Occipital lobe (tissue), 3 donors: ENCODE results near the gene TRNT1. TPM values are rescaled to one million over a fixed set of nuclear protein-coding genes. Genes with fewer than 3 reads are reported as not detected.
A peak's percentile ranks its signal among the peaks of the same experiment; 100 is the strongest.

Experiments
- DNase-seq: peaks from one replicate; lab custom pipeline; 2025; lab: John Stamatoyannopoulos, UW
- small RNA-seq: library from RNA; depleted of rRNA; stranded (forward); fragments of <200 nt; gene quantifications from one replicate; pipeline ENCODE3, GENCODE V24; 2014
- total RNA-seq: library from RNA; depleted of rRNA; stranded (reverse); fragments of >200 nt; gene quantifications from one replicate; pipeline ENCODE4 v1.2.3, GENCODE V29; 2014

Gene TRNT1
- total RNA-seq, 1 donor from 2014 or later, result 56.9 TPM

DNA sequence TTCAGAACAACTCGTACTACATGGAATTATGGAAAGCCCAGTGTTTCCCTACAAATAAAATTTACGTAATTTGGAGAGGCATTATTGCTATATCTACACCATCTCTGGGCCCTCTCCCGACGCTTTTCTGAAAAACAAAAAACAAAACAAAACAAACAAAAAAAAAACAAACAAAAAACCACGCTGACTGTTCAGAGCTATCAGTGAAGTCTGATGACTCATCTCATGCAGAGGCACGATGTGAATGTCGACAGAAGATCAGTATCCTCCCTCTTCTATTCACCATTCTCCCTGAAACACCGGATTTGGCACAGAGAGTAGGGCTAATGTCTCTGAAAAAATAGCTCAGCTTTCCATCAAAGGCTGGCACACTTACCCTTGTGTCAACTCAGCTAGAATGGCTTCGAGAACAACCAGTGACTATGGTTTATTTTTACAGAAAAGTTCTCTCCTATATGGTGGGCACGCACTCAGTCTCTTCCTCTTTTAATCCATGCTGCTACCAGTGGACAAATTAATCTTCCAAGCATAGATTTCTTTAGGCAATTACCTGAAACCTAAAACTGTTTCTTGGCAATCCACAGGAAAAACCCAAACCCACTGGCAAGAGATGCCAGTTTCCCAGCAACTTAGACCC is 51.2 kb downstream of the TRNT1 start:
- DNase-seq, result no peak

DNA sequence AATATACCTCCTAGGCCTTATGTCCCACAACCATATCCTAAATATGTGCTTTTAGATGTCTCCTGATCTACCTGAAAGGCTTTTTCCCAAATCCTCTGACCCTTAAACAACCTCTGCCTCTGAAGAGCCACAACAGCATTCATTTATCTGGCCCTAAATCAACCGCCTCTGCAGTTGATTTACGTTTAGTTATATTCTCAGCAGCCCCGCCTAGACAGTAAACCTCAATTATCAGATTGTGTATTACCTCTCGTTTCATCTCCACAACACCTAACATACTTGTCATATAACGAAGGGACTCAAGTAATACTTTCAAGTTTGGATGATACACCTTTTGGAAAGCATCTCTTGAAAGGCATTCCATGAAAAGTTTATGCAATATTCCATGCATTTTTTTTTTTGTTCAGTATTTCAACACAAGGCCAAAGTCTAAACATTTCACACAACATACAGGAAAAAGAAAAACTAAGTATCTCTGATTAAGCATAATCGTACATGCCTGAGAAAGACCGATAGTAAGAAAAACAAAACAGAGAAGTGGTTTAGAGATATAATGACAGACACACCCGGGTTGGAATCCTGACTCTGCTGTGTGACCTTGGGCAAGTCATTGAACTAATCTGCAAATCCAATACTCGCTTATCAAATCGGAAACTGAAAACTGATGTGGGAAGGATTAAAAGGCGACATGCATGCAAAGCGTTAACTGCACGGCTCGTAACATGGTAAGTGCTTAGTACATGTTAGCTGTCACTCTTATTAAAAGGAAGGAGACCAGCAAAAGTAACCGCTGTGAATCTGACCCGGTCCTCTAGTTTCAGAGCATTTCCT is 52.0 kb downstream of the TRNT1 start:
- DNase-seq, result no peak

DNA sequence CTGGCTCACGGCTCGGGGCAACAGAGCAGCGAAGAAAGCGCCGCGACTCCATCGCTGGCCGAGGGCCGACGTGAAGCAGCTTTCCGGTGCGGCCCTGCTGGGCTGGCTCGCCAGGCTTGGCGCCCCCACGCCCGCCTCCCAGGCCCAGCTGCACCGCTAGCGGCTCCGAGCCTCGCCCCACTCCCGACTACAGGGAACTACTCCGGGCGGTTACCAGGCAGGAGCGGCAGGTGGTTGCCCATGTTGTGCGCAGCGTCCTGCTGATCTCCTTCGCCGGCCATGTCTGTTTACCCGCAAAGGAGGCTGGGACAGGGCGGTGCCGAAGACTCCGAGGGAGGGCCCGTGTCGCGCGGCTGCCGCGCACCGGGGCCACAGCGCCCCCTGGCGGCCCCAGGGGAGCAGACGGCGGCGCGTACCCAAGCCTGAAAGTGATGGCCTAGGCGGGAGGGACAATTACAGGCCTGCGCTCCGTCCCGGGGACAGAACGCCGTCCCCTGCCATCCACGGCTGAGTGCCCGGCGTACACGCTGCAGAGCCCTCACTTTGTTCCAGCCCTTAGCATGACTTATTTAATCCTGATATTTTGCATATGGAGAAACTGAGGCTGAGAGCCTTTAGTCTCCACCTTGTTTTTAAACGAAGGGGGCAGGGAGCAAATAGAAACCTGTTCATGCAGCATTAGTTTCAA is 52.8 kb downstream of the TRNT1 start, which contains the start of gene CRBN:
Gene CRBN, minus strand, starts transcription at position 285 of the 688 bp plus-strand sequence. Its CDS starts 4 bp downstream, at position 281.
- DNase-seq, result peak; percentile 86

DNA sequence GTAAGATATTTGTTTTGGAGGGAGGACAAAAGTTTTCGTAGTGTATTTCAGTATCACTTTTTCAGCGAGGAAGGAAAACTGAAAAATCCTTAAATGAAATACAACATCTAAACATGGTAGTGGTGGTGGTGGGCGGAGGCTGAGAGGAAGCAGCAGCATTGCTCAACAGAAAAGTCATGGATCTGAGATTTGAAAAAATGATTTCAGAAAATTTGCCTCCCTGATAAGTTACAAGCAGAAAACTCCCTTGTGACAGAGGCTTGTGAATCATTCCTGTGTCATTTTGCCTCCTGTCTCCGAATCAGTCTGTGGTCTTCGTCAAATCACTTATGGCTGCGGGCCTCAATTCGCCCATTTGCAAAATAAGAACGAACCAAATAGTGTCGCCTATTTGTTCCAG is 53.7 kb downstream of the TRNT1 start:
- DNase-seq, result no peak

DNA sequence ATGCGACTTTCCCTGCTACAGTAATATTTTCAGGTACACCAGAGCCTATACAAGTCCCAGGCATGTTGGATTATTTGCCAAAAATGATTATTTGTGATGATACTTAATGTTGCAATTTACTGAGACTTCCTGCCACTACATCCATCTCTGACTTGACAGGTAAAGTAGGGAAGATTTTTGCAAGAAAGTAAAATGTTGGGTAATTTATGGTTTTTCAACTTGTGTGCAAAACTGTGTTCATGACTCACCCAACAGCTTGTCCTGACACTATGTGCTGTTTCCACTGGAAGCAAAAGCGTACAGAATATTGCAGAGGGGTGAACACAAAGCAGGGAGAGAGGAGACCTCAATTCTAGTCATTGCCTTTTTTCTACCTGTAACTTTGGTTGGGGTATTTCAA is 58.1 kb downstream of the TRNT1 start:
- DNase-seq, result no peak

DNA sequence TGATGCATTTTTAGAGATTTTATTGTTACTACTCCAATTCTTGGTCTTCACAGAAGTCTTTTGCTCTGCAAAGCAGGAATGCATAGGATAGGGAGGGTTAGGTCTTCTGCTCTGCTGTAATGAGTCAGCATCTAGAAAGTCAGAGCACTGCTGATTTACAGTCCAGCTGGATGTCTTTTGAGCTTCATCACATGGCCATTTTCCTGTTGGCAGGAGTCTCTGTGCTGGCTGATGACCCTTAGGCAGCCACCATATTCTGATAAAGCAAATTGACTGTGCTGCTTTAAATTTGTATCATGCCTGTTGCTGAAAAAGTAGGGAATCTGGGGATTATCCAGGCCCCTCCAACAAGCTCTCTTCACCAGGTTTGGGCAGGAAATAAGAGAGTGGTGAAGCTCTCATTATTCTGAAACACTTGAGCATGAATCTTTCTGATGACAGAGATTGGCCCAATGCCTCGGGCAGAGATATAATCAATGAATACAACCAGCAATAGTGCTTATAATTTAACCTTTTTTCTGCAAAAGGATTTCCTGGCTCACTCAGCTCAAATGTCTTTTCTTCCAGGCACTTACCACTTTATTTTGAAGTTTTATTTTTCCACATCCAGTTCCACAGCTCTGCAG is 62.5 kb downstream of the TRNT1 start:
- no peak for DNase-seq

DNA sequence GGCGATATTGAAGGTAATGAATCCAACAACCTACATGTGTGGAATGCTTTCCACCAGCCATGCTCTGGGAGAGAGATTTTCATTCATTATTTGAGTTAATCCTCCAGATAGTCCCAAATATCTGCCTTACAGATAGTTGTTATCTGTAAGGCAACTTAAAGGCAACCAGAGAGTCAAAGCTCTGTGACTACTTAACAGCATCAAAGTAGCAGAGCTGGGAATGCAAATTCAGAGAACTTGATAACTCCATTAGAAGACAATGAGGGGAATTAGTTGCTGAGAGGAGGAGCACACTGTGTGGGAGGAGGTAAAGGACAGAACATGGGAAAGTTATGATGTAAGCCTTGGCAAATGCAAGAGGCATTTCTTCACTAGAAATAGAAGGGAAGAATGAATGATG is 63.2 kb downstream of the TRNT1 start:
- no peak for DNase-seq

DNA sequence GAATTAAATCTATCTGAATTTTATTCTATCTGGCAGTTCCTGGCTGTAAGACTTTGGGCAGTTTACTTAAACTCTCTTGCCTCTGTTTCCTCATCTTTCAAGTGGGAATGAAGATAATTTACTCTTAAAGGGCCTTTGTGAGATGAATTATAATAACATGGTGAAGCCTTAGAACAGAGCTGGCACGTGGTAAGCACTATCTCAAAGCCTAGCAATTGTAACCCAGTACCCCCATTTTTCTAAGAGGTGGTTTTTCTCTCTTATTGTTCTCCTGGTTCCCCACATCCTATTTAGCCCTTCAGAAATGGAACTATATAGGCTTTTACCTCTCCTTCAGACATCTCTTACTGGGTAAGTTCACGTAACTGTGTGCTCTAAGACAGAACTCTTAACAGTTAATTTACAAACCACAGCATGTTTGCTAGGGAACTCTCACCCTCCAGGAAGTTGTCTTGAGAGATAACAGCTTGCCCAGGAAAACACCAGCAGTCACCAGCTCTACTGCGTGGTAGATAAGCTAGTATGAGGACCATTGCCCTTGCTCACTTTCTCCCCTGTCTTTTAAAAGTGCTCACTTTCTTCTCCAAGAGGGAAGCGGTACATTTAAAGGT is 65.0 kb downstream of the TRNT1 start:
- DNase-seq, result no peak

DNA sequence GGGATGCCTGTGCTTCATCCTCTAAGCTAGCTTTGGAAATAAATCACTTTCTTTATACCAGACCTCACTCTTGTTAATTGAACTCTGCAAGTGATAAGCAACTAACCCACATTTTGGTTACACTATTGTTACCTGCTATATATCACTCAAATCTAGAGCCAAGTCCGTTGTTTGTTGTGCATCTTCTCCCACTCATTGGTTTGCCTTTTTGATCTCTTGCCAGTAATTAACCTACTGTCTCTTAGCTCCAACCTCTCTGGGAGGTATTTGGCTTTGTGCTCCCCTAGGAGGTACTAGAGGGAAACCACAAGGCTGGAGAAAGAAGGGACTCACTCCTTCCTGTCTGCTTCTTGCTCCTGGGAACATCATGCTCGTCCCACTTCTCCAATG is 65.5 kb downstream of the TRNT1 start:
- no peak for DNase-seq

DNA sequence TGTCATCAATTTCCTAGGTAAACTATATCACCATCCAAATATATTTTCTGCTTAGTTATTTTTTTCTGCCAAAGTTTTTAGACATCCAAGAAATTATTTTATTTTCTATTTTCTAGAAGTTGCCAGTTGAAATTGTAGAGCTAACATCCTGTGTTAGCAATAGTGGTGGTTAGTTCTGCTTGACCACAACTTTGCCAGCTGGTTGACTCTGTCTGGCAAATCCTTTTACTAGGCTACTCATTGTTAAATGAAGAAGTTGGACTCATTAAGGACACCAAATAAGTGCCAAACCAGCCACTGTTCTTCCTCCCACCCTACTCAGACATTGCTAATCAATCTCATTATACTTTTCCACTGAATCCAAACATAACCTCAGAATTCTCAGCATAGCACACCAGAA is 68.1 kb downstream of the TRNT1 start:
- no peak for DNase-seq

DNA sequence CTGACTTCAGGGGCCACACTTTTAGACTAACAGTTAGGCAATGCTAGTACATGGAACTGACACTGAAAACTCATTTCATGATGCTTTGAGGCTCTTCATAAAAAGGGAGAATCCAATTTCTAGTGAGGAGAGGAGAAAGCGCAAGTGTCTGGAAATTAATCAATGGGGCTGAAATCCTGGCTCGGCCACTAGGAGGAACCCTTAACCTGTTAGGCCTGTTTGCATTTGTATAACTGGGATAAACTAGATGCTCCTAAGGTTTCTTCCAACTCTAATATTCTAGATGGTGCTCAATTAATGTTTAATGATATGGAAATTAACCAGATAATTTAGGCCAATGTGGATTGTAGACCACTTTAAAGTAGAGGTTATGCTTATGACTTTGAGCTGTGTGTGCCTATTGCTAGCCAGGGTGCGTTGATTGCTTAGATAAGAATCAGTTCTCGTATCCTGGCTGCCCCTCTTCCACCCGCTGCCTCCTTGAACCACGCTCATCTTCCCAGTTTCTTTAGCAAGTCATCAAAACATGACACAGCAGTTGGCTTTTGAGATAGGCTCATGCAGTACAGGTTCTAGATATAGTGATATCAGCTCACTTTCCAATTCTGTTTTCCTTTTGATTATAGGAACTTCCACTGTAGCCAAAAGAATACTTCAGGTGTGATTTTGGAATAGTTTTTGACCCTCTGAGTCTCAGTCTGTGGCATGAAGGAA is 69.6 kb downstream of the TRNT1 start:
- no peak for DNase-seq

Small RNAs within 50 kb of the gene (small RNA-seq; reads per million reads assigned to genes)
- not detected for gene RF00416

Other genes starting within 250 kb of the TRNT1 start
- gene IL5RA, start 16.6 kb upstream of the TRNT1 start, total RNA-seq, result 0.78 TPM
- gene CRBN, start 52.8 kb downstream of the TRNT1 start, total RNA-seq, result 187 TPM